Keratinocyte (primary cell): Measurements from ENCODE around the gene PCGF5. TPM values are rescaled to one million over a fixed set of nuclear protein-coding genes. Genes with fewer than 3 reads are reported as not detected.

Experiments used
- DNase-seq: peaks from one replicate; pipeline ENCODE4 v3.0.0-alpha.2; 2011; ENCODE audit warnings: low read depth, missing footprints, low spot score
- FAIRE-seq: peaks from 2 replicates; lab custom pipeline; 2011; peaks lifted over from hg19 to GRCh38; lab: Jason Lieb, UNC
- H2AFZ ChIP-seq: 2 replicates; pipeline ENCODE4 v1.6.0; 2012; ENCODE audit warnings: low read length, control low read depth, inconsistent platforms; ENCODE audit not compliant: control insufficient read depth
- H3K27ac ChIP-seq: 2 replicates; pipeline ENCODE4 v1.5.1; 2011; ENCODE audit warnings: low read length; ENCODE audit not compliant: control insufficient read depth, insufficient read depth
- H3K27me3 ChIP-seq: 3 replicates; pipeline ENCODE4 v1.6.0; 2011; ENCODE audit warnings: low read length; ENCODE audit not compliant: control insufficient read depth, insufficient read depth; ENCODE audit errors: extremely low read depth
- H3K36me3 ChIP-seq, 2 experiments: 2 replicates in 1 of 2; 3 replicates in 1 of 2; pipeline ENCODE4 v1.5.1; 2011; ENCODE audit warnings: low read length in 2 of 2, mild to moderate bottlenecking in 1 of 2; ENCODE audit not compliant: control insufficient read depth in 2 of 2, insufficient read depth in 2 of 2; ENCODE audit errors: extremely low read depth in 1 of 2
- H3K4me1 ChIP-seq: 3 replicates; pipeline ENCODE4 v1.5.1; 2011; ENCODE audit warnings: low read length; ENCODE audit not compliant: control insufficient read depth, insufficient read depth; ENCODE audit errors: extremely low read depth
- H3K4me2 ChIP-seq: 3 replicates; pipeline ENCODE4 v1.6.0; 2011; ENCODE audit warnings: low read depth, low read length; ENCODE audit not compliant: control insufficient read depth, insufficient read depth; ENCODE audit errors: extremely low read depth
- H3K4me3 ChIP-seq, 3 experiments: fragments of 200-600 bp in 1 of 3; sonication (generic) in 1 of 3; 2 replicates in 2 of 3; 3 replicates in 1 of 3; pipeline ENCODE4 v1.5.1; 2011 to 2016; ENCODE audit warnings: low read length in 3 of 3, mild to moderate bottlenecking in 3 of 3, control low read depth in 2 of 3, inconsistent platforms in 1 of 3, low read depth in 1 of 3, mixed read lengths in 1 of 3, mixed run types in 1 of 3, moderate library complexity in 1 of 3; ENCODE audit not compliant: control insufficient read depth in 2 of 3, insufficient read depth in 2 of 3; ENCODE audit errors: extremely low read depth in 1 of 3
- H3K79me2 ChIP-seq: 2 replicates; pipeline ENCODE4 v1.6.0; 2012; ENCODE audit warnings: low read length; ENCODE audit not compliant: control insufficient read depth, insufficient read depth
- H3K9ac ChIP-seq: 3 replicates; pipeline ENCODE4 v1.6.0; 2011; ENCODE audit warnings: low read length; ENCODE audit not compliant: control insufficient read depth, insufficient read depth; ENCODE audit errors: extremely low read depth
- H3K9me1 ChIP-seq: 3 replicates; pipeline ENCODE4 v1.6.0; 2011; ENCODE audit warnings: low read length; ENCODE audit not compliant: control insufficient read depth, insufficient read depth; ENCODE audit errors: extremely low read depth
- H3K9me3 ChIP-seq: 2 replicates; pipeline ENCODE4 v1.5.1; 2012; ENCODE audit warnings: low read depth, low read length; ENCODE audit not compliant: control insufficient read depth
- H4K20me1 ChIP-seq: 3 replicates; pipeline ENCODE4 v1.6.0; 2011; ENCODE audit warnings: low read length; ENCODE audit not compliant: control insufficient read depth, insufficient read depth; ENCODE audit errors: extremely low read depth
- EZH2 ChIP-seq: IDR thresholded peaks from one replicate; pipeline ENCODE4 v1.6.1; 2012; ENCODE audit warnings: inconsistent platforms, mild to moderate bottlenecking, low read length, moderate library complexity
- dilution Hi-C: fragments of 300-500 bp; cut with MboI; formaldehyde crosslinking; loops from one replicate; pipeline ENCODE4 v1.7.0; 2020; ENCODE audit warnings: low sequenced_read_pairs; ENCODE audit not compliant: extremely low pct_ligation_motif_present
- polyA plus RNA-seq, 5 experiments: library from polyadenylated mRNA; depleted of rRNA in 3 of 5; stranded (reverse) in 3 of 5; stranded (forward) in 1 of 5; unstranded in 1 of 5; fragments of >200 nt; gene quantifications; 1 replicate in 1 of 5; 2 replicates in 3 of 5; 3 replicates in 1 of 5; pipeline versions ENCODE4 v1.2.1 to v1.2.3, GENCODE V29; 2011 to 2012; ENCODE audit warnings: missing spikeins in 2 of 5, low read depth in 1 of 5, low replicate concordance in 1 of 5
- TF ChIP-seq, protein P1 (sequence below), 3 experiments: IDR thresholded peaks in 1 of 3; conservative IDR thresholded peaks in 1 of 3; optimal IDR thresholded peaks in 1 of 3; 2 replicates in 2 of 3; 3 replicates in 1 of 3; pipeline versions ENCODE3 to v1.5.1; 2011; ENCODE audit warnings: low read length in 3 of 3, mild to moderate bottlenecking in 3 of 3, moderate library complexity in 2 of 3, control low read depth in 1 of 3, inconsistent platforms in 1 of 3; ENCODE audit not compliant: insufficient read depth in 2 of 3; ENCODE audit errors: extremely low read depth in 1 of 3

The PCGF5 gene
- polyA plus RNA-seq, 1 donor (not counting 4 experiments of a cell fraction or from before 2014, with no cell fraction given), result 13.9 TPM

DNA sequence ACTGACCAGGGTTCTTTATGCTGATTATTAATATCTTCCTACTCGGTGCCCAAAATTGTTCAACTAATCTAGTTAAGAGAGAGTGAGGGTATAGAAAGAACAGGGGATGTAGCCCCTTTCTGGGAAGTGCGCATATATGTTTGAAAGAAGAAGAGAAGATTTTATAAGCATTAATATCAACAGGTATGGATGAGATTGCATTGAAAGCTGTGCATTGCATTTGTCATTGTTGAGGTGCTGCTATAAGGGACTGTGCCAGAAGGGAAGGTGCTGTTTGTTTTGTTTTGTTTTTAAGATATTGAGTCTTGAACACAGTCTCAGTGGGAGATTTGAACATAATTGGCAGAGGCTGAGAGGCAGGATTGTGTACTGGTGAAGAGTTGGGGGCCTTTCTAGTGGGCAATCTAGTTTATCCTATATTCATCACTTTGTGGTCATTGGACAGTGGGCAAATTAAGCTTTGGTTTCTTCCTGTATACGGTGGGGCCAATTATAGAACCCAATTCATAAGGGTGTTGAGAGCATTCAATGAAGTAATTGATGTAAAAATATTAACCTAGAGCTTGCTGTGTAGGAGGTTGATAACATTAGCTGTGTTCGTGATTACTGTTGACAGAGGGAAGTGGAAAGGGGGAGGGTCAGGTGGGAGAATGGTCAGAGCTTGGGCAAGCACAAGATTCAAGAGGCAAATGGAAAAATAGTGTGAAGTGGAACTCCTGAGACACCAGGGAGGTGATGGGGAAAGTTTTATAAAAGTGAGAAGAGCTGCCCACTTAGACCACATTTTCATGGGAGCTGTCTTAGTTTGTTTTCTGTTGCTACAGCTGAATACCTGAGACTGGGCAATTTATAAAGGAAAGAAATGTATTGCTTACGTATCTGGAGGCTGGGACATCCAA is 19.9 kb upstream of the PCGF5 start:
- dilution Hi-C loops, result no loop called here
- no peaks in the 10 kb centered on the region for H3K4me1 ChIP-seq
- TF ChIP-seq EZH2, result no peak
- TF ChIP-seq, protein P1, sequence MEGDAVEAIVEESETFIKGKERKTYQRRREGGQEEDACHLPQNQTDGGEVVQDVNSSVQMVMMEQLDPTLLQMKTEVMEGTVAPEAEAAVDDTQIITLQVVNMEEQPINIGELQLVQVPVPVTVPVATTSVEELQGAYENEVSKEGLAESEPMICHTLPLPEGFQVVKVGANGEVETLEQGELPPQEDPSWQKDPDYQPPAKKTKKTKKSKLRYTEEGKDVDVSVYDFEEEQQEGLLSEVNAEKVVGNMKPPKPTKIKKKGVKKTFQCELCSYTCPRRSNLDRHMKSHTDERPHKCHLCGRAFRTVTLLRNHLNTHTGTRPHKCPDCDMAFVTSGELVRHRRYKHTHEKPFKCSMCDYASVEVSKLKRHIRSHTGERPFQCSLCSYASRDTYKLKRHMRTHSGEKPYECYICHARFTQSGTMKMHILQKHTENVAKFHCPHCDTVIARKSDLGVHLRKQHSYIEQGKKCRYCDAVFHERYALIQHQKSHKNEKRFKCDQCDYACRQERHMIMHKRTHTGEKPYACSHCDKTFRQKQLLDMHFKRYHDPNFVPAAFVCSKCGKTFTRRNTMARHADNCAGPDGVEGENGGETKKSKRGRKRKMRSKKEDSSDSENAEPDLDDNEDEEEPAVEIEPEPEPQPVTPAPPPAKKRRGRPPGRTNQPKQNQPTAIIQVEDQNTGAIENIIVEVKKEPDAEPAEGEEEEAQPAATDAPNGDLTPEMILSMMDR (optimal IDR thresholded peaks at IDR 0.05 in 1 of 3, IDR thresholded peaks at IDR 0.05 in 1 of 3, conservative IDR thresholded peaks at IDR 0.05 in 1 of 3; ENCODE audit: extremely low read depth in 1 of 3, insufficient read depth in 2 of 3, low read length in 3 of 3), result no peak
- no peak overlapping the region for H3K4me2 ChIP-seq
- no peak overlapping the region for H3K9ac ChIP-seq
- H2AFZ ChIP-seq, result no peak overlapping the region
- no peaks in the 10 kb centered on the region for H3K9me3 ChIP-seq
- H3K27ac ChIP-seq, result no peak overlapping the region
- no peaks in the 10 kb centered on the region for H4K20me1 ChIP-seq
- no peak for DNase-seq
- no peaks in the 10 kb centered on the region for H3K36me3 ChIP-seq
- no peaks in the 10 kb centered on the region for H3K27me3 ChIP-seq
- no peak for FAIRE-seq
- H3K4me3 ChIP-seq, result no peak overlapping the region
- no peaks in the 10 kb centered on the region for H3K9me1 ChIP-seq
- H3K79me2 ChIP-seq, result no peaks in the 10 kb centered on the region

- Histone ChIP-seq H3K4me2 (no peak overlapping the region), H3K9me1 (no peaks in the 10 kb centered on the region), H3K9me3 (no peaks in the 10 kb centered on the region), H4K20me1 (no peaks in the 10 kb centered on the region), H3K4me3 (no peak overlapping the region), H3K27me3 (no peaks in the 10 kb centered on the region), H2AFZ (no peak overlapping the region), H3K79me2 (no peaks in the 10 kb centered on the region), H3K4me1 (no peaks in the 10 kb centered on the region), H3K36me3 (no peaks in the 10 kb centered on the region), H3K9ac (no peak overlapping the region), H3K27ac (no peak overlapping the region)
- dilution Hi-C loops, result no loop called here
- FAIRE-seq (no peak), DNase-seq (no peak)
- TF ChIP-seq EZH2, result no peak
- TF ChIP-seq, protein P1 (optimal IDR thresholded peaks at IDR 0.05 in 1 of 3, IDR thresholded peaks at IDR 0.05 in 1 of 3, conservative IDR thresholded peaks at IDR 0.05 in 1 of 3; ENCODE audit: extremely low read depth in 1 of 3, insufficient read depth in 2 of 3, low read length in 3 of 3), result no peak
These were observed 19.1 kb upstream of the PCGF5 start for GRCh38 chr10:91201213-91201996.
